Activated naive CD4-positive, alpha-beta T cell treated with anti-CD3 and anti-CD28 coated beads, Interleukin-2, amount 10 ng/mL, durations not matched to agents 7 days and 5 days (primary cell): ENCODE results near the gene JAZF1.

Source experiments
- CTCF ChIA-PET: fragments of 350-600 bp; sonication (Branson Sonifier 250); formaldehyde crosslinking; loops from one replicate; lab custom pipeline; 2021; ENCODE audit warnings: antibody characterized with exemption; lab: Charles Lee
- DNase-seq: peaks from one replicate; pipeline ENCODE4 v3.0.0-alpha.2; 2020
- H3K27ac Mint-ChIP-seq: one replicate; pipeline ENCODE4 v1.8.0; 2021; ENCODE audit warnings: mild to moderate bottlenecking, moderate library complexity, mixed read lengths
- H3K27me3 Mint-ChIP-seq: one replicate; pipeline ENCODE4 v1.8.0; 2021; ENCODE audit warnings: mild to moderate bottlenecking, mixed read lengths
- H3K36me3 Mint-ChIP-seq: one replicate; pipeline ENCODE4 v1.8.0; 2021; ENCODE audit warnings: mixed read lengths
- H3K4me1 Mint-ChIP-seq: one replicate; pipeline ENCODE4 v1.8.0; 2021; ENCODE audit warnings: mixed read lengths
- H3K4me3 Mint-ChIP-seq: one replicate; pipeline ENCODE4 v1.8.0; 2021; ENCODE audit warnings: mild to moderate bottlenecking, moderate library complexity, mixed read lengths
- H3K9me3 Mint-ChIP-seq: one replicate; pipeline ENCODE4 v1.8.0; 2021; ENCODE audit warnings: mixed read lengths

Gene JAZF1

DNA sequence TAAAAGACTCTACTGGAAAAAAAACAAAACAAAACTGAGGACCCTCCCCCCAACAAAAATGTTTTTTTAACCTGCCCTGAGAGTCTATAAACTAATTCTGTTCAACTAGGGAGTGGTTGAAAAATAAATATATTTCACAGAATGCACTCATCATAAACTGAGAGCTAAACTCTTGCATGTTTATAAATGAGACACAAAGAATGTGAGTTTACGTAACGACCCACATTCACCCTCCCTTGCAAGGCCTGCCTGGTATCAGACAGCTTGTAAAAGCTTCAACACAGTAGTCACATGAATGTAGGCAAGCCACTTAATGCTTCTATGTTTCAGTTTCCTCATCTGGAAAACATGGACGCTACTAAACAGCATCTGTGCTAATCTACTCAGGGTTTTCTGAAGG lies 50.3 kb downstream of the JAZF1 start:
- Mint-ChIP-seq H3K4me3 (no peak overlapping the region), H3K27ac (no peak overlapping the region), H3K9me3 (no peaks in the 10 kb centered on the region), H3K36me3 (no peaks in the 10 kb centered on the region), H3K27me3 (no peaks in the 10 kb centered on the region), H3K4me1 (no peaks in the 10 kb centered on the region)
- no peak for DNase-seq
- CTCF ChIA-PET = interaction anchor here (1.0 kb wide), 1 partner anchor 32 kb away, joined by 3 read pairs; no protein-coding TSS in a partner anchor

DNA sequence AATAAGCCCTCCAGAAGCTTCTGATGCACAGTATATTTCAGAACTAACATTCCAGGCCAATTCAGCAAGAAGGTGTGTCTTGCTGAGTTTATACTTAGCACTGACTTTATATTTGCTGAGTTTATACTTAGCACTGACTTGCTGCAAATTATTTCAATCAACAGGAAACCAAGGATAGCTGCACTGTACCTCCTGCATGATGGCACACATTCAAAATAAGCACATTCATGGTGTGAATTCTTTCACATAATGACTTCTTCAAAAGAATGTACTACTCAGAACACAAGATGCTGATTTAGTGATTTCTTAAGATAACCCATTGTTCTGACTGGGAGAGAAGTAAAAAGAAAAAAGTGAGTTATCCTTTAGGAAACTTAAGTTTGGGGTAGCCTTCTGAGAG lies 52.0 kb downstream of the JAZF1 start:
- H3K4me3 Mint-ChIP-seq = no peak overlapping the region

DNA sequence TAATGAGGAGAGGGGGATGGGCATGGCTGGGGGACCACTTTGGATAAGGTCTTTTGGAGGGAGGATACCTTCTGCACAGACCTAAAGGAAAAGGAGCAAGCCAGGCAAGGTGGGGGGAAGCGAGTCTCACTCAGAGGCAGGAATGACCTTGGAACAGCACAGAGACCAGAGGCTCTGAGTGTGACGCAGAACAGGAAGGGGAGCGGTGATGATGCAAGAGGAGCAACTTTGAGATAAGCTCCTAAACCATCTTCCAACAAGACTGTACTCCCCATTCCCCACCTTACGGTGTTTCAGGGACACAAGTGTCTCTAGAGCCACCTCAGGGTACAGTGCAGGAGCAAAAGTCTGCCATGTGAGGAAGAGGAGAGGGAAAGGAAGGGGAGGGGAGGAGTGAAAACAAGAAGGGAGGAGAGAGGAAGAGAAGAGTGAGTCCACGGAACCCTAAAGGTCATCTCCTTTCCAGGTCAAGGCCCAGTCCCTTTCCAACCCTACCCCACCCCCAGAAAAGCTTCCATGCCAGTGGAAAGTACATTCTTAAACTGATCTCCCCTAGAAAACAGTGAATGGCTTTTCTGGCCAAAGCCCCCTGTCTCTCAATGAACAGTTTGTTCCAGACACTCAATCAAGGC lies 54.1 kb downstream of the JAZF1 start:
- CTCF ChIA-PET = interaction anchor here (1.2 kb wide), 1 partner anchor 30 kb away, joined by 3 read pairs; no protein-coding TSS in a partner anchor
- Mint-ChIP-seq H3K9me3 (no peaks in the 10 kb centered on the region), H3K27me3 (no peaks in the 10 kb centered on the region), H3K4me3 (no peak overlapping the region), H3K27ac (no peak overlapping the region), H3K4me1 (peaks cover 4% of the 10 kb centered on the region), H3K36me3 (no peaks in the 10 kb centered on the region)
- DNase-seq = no peak

More for the DNA sequence above, 52.0 kb downstream of the JAZF1 start:
- CTCF ChIA-PET = no interaction called here
- DNase-seq = no peak
- no peaks in the 10 kb centered on the region for H3K9me3 Mint-ChIP-seq
- no peaks in the 10 kb centered on the region for H3K36me3 Mint-ChIP-seq
- no peak overlapping the region for H3K27ac Mint-ChIP-seq
- H3K4me1 Mint-ChIP-seq = peaks cover 3% of the 10 kb centered on the region
- H3K27me3 Mint-ChIP-seq = no peaks in the 10 kb centered on the region

DNA sequence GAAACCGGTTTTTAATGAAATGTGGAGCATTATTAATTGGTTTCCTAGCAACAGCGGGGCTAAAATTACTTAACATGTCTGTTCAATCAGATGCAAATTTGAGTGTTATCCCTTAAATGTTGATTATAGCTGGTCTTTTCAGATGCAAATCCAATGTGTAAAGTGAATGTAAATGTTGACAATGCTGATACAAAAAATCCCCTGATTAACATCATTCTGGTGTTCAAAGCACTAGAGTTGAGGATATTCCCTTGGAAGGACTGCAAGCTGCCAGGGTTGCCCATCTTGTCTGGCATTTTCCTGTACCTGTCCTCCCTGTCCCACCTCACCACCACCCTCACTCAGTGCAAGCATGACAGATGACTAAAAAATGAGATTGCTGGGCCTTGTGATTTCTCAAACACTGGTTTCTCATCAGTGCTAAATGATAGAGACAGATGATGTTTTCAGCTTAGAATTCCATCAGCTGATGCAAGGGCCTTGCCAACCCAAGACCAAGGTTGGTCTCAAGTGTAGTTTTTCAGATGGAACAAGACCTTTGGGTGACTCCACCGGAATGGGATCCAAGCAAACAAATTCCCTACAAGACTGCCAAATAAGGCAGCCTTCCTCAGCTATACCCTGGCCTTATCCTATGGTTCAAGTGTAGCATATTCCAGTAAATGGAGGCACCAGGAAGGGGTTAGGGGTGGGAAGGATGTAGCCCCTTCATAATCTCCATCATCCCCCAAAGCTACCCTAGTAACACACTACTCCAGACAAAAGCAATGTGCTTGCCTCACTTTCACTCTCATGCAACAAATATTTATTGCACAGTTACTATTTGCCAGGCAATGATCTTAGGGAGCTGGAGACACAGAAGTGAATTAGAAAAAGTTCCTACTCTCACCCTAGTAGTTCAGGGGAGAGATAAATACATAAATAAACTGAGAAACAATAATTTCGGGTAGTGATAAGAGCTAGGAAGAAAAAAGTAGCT lies 54.9 kb downstream of the JAZF1 start:
- CTCF ChIA-PET = interaction anchor here (1.2 kb wide), 1 partner anchor 29 kb away, joined by 3 read pairs; no protein-coding TSS in a partner anchor
- H3K9me3 Mint-ChIP-seq = no peaks in the 10 kb centered on the region
- no peaks in the 10 kb centered on the region for H3K27me3 Mint-ChIP-seq
- H3K4me3 Mint-ChIP-seq = no peak overlapping the region
- H3K36me3 Mint-ChIP-seq = no peaks in the 10 kb centered on the region
- DNase-seq = no peak
- no peak overlapping the region for H3K27ac Mint-ChIP-seq
- peaks cover 4% of the 10 kb centered on the region for H3K4me1 Mint-ChIP-seq

DNA sequence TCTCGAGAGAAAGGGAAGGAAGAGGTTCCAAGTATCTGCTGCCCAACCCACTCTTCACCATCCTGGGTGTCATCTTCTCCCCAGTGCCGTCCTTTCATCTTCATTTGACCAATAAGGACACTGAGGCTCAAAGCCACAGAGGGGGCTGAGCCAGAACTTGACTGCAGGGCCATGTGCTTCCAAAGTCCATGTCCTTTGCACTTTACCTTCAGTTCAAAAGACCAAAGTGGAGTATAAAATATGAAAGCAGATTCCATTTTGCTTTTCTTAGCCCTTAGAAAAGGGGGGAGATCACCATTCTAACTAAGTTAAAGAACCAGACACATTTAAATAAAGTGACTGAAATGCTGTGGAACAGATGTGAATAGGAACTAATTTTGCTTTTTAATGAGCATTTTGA lies 56.2 kb downstream of the JAZF1 start:
- CTCF ChIA-PET = interaction anchor here (0.7 kb wide), 1 partner anchor 28 kb away, joined by 3 read pairs; no protein-coding TSS in a partner anchor
- Mint-ChIP-seq H3K4me1 (peaks cover 6% of the 10 kb centered on the region), H3K27me3 (no peaks in the 10 kb centered on the region), H3K4me3 (no peak overlapping the region), H3K9me3 (no peaks in the 10 kb centered on the region), H3K36me3 (no peaks in the 10 kb centered on the region), H3K27ac (no peak overlapping the region)
- DNase-seq = no peak

DNA sequence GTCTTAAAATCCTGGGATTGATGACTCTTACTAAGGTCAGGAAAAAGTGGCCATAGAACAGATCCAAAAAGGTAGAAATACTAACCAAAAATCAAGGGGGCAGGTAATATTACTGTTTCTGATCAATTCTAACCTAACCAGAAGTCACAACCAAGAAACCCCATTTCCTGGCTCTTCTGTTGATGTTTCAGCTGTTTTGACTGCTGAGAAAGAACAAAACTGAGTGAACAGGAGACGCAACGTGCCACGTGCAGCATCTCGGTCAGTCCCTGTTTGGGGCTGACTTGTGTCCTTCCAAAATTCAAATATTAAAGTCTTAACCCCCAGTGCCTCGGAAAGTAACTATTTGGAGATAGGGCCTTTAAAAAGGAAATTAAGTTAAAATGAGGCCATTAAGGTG lies 56.8 kb downstream of the JAZF1 start:
- Mint-ChIP-seq H3K36me3 (no peaks in the 10 kb centered on the region), H3K4me3 (no peak overlapping the region), H3K27me3 (no peaks in the 10 kb centered on the region), H3K4me1 (peaks cover 6% of the 10 kb centered on the region), H3K9me3 (no peaks in the 10 kb centered on the region), H3K27ac (no peak overlapping the region)
- CTCF ChIA-PET = no interaction called here
- DNase-seq = no peak

DNA sequence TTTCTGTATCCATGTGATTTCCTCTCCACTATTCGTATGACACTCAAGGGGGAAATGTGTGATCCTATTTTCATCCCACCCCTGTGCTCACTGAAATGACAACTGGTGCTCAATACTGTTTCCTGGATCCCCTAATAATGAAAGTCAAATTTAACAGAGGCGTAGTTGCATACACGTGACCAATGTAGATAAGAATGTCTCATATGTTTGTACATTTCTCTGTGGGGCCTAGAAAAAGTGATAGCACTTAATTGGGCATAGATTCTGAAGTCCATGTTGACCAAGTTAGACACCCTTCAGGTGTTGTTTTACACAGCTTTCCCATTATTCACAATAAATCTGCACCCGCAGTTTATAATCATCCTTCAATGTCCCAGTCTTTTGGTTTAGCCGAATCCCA lies 59.1 kb downstream of the JAZF1 start:
- H3K36me3 Mint-ChIP-seq = no peaks in the 10 kb centered on the region
- H3K27me3 Mint-ChIP-seq = no peaks in the 10 kb centered on the region
- CTCF ChIA-PET = interaction anchor here (1.4 to 1.5 kb wide), 2 partner anchors 25 to 28 kb away, joined by 5 to 8 read pairs; no protein-coding TSS in a partner anchor
- DNase-seq = no peak
- no peaks in the 10 kb centered on the region for H3K9me3 Mint-ChIP-seq
- H3K4me1 Mint-ChIP-seq = peaks cover 6% of the 10 kb centered on the region
- no peak overlapping the region for H3K27ac Mint-ChIP-seq
- H3K4me3 Mint-ChIP-seq = no peak overlapping the region

DNA sequence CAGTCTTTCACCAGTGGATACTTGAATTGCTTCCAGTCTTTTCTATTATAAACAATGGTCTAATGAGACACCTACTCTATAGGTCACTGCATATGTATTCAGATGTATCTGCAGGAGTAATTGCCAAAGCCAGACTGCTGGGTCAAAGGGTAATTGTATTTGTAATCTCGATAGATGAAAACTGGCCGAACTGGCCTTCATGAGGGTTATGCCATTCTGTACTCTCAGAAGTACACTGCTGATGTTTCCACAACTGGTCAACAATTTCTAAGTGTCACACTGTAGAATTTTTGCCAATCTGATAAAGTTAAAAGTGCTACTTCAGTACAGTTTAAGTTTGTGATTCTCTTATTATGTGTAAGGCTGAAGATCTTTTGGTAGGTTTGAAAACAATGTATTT lies 64.6 kb downstream of the JAZF1 start:
- CTCF ChIA-PET = no interaction called here
- no peak overlapping the region for H3K27ac Mint-ChIP-seq
- H3K4me3 Mint-ChIP-seq = no peak overlapping the region
- no peaks in the 10 kb centered on the region for H3K27me3 Mint-ChIP-seq
- DNase-seq = no peak
- H3K36me3 Mint-ChIP-seq = no peaks in the 10 kb centered on the region
- H3K9me3 Mint-ChIP-seq = no peaks in the 10 kb centered on the region
- H3K4me1 Mint-ChIP-seq = peaks cover 2% of the 10 kb centered on the region

DNA sequence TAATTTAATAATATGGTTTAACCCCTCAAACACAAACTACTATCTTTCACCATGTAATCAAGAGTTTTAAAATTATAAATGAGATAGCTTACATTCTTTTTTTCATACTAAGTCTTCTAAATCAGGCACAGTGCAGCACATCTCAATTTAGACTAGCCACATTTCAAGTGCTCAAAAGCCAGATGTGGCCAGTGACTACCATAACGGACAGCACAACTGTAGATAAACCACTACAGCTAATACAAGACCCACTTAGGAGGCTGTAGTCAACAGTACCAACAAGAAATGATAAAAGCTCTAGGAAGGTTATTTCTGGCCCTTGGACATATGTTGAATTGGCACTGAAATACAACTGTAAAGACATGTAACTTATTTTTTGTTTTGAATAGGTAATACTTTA lies 65.3 kb downstream of the JAZF1 start:
- Mint-ChIP-seq H3K4me1 (peaks cover 2% of the 10 kb centered on the region), H3K27ac (no peak overlapping the region), H3K27me3 (peaks cover 2% of the 10 kb centered on the region), H3K4me3 (no peak overlapping the region), H3K9me3 (no peaks in the 10 kb centered on the region), H3K36me3 (no peaks in the 10 kb centered on the region)
- CTCF ChIA-PET = no interaction called here
- no peak for DNase-seq

DNA sequence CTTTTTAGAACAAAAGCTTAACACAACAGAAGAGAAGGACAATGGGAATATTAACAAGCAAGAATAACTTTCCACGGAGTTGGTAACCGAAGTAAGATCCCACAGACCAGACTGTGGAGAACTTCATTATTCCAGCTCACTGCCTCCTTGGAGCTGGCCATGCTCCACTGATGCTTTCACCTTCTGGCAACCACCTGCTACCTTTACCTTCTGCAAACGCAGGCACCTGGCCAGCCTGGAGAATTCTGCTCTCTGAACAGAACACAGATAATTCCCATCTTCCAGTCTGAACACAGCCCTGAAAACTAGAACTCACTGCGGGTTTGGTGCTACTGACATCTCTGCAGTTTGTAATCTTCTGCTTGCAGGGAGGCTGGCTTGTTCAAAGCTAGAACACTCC lies 66.5 kb downstream of the JAZF1 start:
- Mint-ChIP-seq H3K4me3 (no peak overlapping the region), H3K9me3 (no peaks in the 10 kb centered on the region)
- CTCF ChIA-PET = interaction anchor here (1.4 kb wide), 1 partner anchor 12 kb away, joined by 3 read pairs; no protein-coding TSS in a partner anchor

DNA sequence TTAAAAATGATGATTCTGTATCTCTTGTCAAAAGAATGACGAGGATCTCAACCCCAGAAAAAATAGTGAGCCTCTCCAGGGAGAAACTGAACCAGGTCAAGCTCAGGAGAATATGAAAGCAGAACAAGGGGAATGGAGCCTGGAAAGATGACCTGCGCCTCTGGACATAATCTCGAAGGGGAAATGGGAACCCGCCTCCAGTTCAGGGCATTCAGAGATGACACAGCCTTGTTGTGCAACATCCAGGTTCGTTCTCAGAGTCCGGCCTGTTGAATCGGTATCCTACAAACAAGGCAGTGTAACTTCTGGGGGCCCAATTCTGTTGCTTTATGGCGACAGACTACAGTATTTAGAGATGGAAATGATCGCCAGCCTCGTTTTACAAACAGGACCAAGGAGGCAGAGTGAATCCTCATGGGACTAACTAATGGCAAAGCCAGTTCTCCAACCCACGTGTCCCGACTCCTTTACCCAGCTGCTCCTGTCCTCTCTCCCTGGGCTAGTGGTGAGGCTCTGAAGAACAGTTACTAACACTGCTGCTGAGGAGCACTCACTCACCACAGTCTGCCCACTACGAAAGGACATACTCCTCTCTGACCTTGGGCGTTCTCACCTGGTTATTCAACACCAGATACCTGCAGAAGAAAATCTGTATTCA lies 67.6 kb downstream of the JAZF1 start:
- H3K9me3 Mint-ChIP-seq = no peaks in the 10 kb centered on the region

More for the DNA sequence above, 66.5 kb downstream of the JAZF1 start:
- Mint-ChIP-seq H3K27ac (no peak overlapping the region), H3K27me3 (peaks cover 3% of the 10 kb centered on the region), H3K36me3 (no peaks in the 10 kb centered on the region), H3K4me1 (no peaks in the 10 kb centered on the region)
- no peak for DNase-seq

DNA sequence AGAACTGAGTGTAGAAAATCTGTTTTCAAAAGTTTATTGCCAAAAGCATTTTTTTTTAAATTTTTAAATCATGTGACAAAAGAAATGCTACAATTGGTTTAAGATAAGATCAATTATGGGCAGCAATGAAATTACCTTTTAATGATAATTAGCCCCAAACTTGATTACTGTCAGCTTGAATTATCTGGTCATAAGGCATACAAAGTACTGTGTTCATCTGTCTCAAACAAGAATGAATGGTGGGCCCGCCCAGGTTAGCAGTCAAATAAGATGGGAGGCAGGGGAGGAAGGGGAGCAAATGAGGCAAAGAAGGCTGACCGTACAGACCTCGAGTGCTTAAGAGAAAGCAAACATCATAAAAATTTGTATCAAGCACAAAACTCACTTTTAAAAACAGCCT lies 68.1 kb downstream of the JAZF1 start:
- CTCF ChIA-PET = no interaction called here
- H3K27ac Mint-ChIP-seq = no peak overlapping the region
- no peak overlapping the region for H3K4me3 Mint-ChIP-seq
- H3K36me3 Mint-ChIP-seq = no peaks in the 10 kb centered on the region
- H3K9me3 Mint-ChIP-seq = no peaks in the 10 kb centered on the region
- no peaks in the 10 kb centered on the region for H3K4me1 Mint-ChIP-seq
- DNase-seq = no peak
- H3K27me3 Mint-ChIP-seq = peaks cover 3% of the 10 kb centered on the region

More for the DNA sequence above, 67.6 kb downstream of the JAZF1 start:
- Mint-ChIP-seq H3K36me3 (no peaks in the 10 kb centered on the region), H3K27ac (no peak overlapping the region), H3K27me3 (peaks cover 3% of the 10 kb centered on the region), H3K4me3 (no peak overlapping the region), H3K4me1 (no peaks in the 10 kb centered on the region)
- CTCF ChIA-PET = interaction anchor here (1.4 kb wide), 1 partner anchor 11 kb away, joined by 3 read pairs; no protein-coding TSS in a partner anchor
- no peak for DNase-seq

DNA sequence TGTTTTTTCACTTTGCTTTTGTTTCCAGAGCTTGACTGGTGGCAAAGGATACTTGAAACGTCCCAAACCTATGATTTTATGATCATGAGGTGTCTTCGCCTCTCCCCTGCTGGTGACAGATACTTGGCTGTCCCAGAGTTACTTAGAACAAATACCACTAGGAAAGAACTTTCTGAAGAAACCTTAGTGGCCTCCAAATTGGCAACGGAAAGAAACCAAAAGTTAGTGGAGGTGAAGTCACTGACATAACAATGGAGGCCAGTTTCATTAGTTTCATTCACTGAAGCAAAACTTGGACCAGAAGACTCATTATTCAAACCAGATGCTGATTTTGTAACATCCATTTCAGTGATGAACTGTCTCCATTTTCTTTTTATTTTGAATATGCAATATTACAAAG lies 68.6 kb downstream of the JAZF1 start:
- H3K4me3 Mint-ChIP-seq = no peak overlapping the region

DNA sequence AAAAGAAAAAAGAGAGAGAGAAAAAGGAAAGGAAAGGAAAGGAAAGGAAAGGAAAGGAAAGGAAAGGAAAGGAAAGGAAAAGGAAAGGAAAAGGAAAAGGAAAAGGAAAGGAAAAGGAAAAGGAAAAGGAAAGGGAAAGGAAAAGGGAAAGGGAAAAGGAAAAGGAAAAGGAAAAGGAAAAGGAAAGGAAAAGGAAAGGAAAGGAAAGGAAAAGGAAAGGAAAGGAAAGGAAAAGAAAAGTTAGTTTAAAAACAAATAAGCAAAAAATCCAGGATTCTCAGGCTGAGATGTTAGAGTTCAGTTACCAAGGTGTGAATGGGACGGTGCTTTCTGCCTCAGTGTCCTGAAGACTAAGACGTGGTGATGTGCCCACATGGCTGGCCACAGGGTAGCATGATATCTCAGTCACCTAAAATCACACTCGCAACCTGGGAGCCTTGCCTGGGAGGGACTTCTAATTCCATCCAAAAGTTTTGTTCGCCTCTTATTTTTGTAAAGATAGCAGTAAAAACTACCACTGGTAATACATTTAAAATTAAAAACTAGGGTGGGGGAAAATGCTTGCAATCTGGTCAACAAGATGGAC lies 70.1 kb downstream of the JAZF1 start:
- Mint-ChIP-seq H3K27ac (no peak overlapping the region), H3K27me3 (peaks cover 3% of the 10 kb centered on the region), H3K9me3 (no peaks in the 10 kb centered on the region), H3K4me3 (no peak overlapping the region), H3K36me3 (no peaks in the 10 kb centered on the region), H3K4me1 (no peaks in the 10 kb centered on the region)
- no peak for DNase-seq
- CTCF ChIA-PET = no interaction called here

More for the DNA sequence above, 68.6 kb downstream of the JAZF1 start:
- Mint-ChIP-seq H3K4me1 (no peaks in the 10 kb centered on the region), H3K27me3 (peaks cover 3% of the 10 kb centered on the region), H3K9me3 (no peaks in the 10 kb centered on the region), H3K36me3 (no peaks in the 10 kb centered on the region), H3K27ac (no peak overlapping the region)
- no peak for DNase-seq
- CTCF ChIA-PET = no interaction called here
